UCSD-AML1 (cell line): ENCODE data around the gene REG1B.

Experiments
- DNase-seq: peaks from one replicate; lab custom pipeline; 2025; ENCODE audit not compliant: unreplicated experiment; lab: John Stamatoyannopoulos, UW

REG1B gene

GRCh38 chr2:79087785-79088364, at the start of gene REG1B:
Gene REG1B (minus strand): TSS chr2:79087993. CDS start chr2:79087612, 381 bp downstream.
- no peak for DNase-seq

- DNase-seq: no peak
Measured at GRCh38 chr2:79131687-79132086, 43.9 kb upstream of the REG1B start.

DNA sequence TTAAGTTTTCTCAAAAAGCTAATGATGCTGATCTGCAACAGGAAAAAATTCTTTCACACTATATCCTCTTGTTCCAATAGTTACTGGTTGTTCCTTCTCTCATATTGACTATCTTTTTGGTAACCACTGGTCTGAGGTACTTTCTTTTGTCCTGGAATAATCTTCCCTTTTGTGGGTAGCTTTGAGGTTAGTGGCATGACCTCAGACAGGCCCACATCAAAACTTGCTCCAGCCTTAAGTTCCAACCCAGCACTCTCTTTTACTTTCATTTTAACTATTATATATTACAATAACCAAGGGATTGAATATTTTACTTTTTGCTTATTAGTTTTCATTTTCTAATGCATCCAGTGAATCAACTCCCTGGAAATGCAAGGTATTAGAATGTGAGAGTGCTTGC, 42.0 kb upstream of the REG1B start:
- peak; percentile 8 for DNase-seq

GRCh38 chr2:79129260-79129659, 41.5 kb upstream of the REG1B start:
- DNase-seq: no peak

DNA sequence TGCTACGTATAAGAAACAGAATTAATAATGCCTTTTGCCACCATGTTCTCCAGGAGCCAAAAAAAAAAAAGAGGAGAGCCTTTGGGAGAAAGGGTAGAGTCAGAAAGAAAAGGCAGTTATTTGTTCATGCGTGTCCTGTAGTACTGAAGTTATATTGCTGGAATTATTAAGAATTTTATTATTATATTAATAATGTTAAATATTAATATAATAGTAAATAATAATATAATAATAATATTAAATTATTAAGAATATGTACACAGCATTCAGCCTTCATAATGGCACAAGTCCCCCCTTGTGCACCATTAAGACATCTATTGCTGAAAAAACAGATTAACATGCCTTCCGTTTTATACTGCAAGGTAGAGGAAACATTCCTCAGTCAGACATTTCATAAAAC, 40.6 kb upstream of the REG1B start:
- no peak for DNase-seq

GRCh38 chr2:79125721-79125985, 37.9 kb upstream of the REG1B start:
- no peak for DNase-seq

DNA sequence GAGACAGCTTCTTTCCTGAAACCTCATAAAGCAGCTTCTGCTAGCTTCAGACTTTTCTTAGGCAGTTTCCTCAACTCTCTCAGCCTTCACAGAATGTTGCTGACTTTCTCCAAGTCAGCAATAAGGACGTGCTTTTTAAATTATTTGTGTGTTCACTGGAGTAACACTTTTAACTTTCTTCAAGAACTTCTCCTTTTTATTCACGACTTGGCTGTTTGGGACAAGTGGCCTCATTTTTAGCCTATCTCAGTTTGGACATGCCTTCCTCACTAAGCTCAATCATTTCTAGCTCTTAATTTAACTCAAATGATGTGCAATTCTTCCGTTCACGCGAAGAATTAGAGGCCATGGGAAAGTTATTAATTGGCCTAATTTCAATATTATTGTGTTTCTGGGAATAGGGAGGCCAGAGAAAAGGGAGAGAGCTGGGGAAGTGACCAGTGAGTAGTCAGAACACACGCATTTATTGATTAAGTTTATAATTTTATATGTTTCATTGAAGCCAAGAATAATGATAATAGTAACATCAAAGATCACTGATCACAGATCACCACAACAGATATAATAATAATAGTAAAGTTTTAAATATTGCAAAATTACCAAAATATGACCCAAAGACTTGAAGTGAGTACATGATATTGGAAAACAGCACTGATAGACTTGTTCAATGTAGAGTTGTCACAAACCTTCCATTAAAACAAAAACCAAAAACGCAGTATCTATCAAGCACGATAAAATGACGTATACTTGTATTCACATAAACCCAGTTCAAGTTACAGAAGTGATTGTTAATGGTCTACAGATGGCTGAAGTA, 37.3 kb upstream of the REG1B start:
- no peak for DNase-seq

- DNase-seq: no peak
Measured at GRCh38 chr2:79122676-79123075, 34.9 kb upstream of the REG1B start.

- no peak for DNase-seq
Measured at GRCh38 chr2:79120194-79120713, 32.5 kb upstream of the REG1B start, which contains the start of gene REG1A. Gene REG1A (plus strand): TSS chr2:79120488. CDS start chr2:79120862, 374 bp downstream.

GRCh38 chr2:79116997-79117928, 29.5 kb upstream of the REG1B start:
- DNase-seq: no peak

GRCh38 chr2:79114797-79115494, 27.2 kb upstream of the REG1B start:
- no peak for DNase-seq

DNA sequence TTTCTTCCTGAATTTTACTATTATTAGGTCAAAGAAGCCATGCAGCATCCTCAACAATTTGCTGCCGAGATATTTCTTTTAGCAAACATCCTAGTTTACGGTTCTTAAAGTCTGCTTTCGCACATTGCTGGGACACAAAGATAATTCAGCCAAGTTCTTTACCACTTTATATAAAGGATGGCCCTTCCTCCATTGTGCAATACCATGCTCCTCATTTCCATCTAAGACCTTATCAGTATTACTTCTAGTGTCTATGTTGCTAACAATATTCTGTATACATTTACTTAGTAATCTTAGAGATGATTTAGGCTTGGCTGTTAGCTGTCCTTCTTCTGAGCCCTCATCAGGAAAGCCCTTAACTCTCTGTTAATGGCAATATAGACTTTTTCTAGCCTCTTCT, 24.5 kb upstream of the REG1B start:
- no peak for DNase-seq

GRCh38 chr2:79105259-79105658, 17.5 kb upstream of the REG1B start:
- no peak for DNase-seq

- DNase-seq: no peak
Measured at GRCh38 chr2:79103214-79103613, 15.4 kb upstream of the REG1B start.

- no peak for DNase-seq
Measured at GRCh38 chr2:79101024-79101423, 13.2 kb upstream of the REG1B start.

GRCh38 chr2:79100285-79100684, 12.5 kb upstream of the REG1B start:
- DNase-seq: no peak

GRCh38 chr2:79099140-79099686, 11.4 kb upstream of the REG1B start:
- no peak for DNase-seq

GRCh38 chr2:79097843-79098242, 10.1 kb upstream of the REG1B start:
- no peak for DNase-seq

- no peak for DNase-seq
Measured at GRCh38 chr2:79090693-79091092, 2.9 kb upstream of the REG1B start.

- DNase-seq: no peak
Measured at GRCh38 chr2:79086255-79086654, 1.5 kb downstream of the REG1B start.

DNA sequence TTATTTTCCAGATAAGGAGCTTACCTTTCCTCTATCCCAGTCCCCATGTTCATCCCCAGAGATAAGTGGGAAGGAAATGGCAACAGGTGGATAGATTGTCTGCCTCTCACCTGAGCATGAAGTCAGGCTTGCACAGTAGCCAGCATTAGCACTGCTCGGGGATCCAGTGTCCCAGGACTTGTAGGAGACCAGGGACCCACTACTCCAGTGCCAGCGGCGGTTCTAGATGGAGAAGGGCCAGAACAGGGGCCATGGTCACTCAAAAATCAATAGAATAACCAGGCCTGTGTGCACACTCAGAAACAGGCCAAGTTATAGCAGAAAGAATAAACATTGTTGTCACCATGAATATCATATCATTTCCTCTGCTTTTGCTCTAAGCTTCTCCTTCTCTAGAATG, 2.4 kb downstream of the REG1B start:
- no peak for DNase-seq
